HG02610 (cell line): ENCODE results near the gene SERINC5.

ENCODE experiments used
- ATAC-seq: cut with Tn5 transposase; IDR thresholded peaks from one replicate; pipeline ENCODE4 v1.9.1; 2021; ENCODE audit warnings: mild to moderate bottlenecking, moderate library complexity; ENCODE audit not compliant: unreplicated experiment

Gene SERINC5

GRCh38 chr5:80072103-80073073, 183.5 kb downstream of the SERINC5 start:
- ATAC-seq, result no peak

- no peak for ATAC-seq
Measured at GRCh38 chr5:80071510-80072021, 184.3 kb downstream of the SERINC5 start.

GRCh38 chr5:80070338-80071056, 185.4 kb downstream of the SERINC5 start:
- peak; percentile 50 for ATAC-seq

- ATAC-seq, result no peak
Measured at GRCh38 chr5:80069918-80070318, 185.9 kb downstream of the SERINC5 start.

GRCh38 chr5:80069251-80069800, 186.5 kb downstream of the SERINC5 start:
- ATAC-seq, result no peak

- no peak for ATAC-seq
Measured at GRCh38 chr5:80068775-80069174, 187.1 kb downstream of the SERINC5 start.

- no peak for ATAC-seq
Measured at GRCh38 chr5:80068246-80068636, 187.6 kb downstream of the SERINC5 start.

GRCh38 chr5:80067531-80068245, 188.2 kb downstream of the SERINC5 start:
- ATAC-seq, result no peak

GRCh38 chr5:80067016-80067415, 188.8 kb downstream of the SERINC5 start:
- no peak for ATAC-seq

GRCh38 chr5:80064124-80064523, 191.7 kb downstream of the SERINC5 start:
- no peak for ATAC-seq
